ENCODE data around the gene DNASE1L1. TPM values are rescaled to one million over a fixed set of nuclear protein-coding genes. Genes with fewer than 3 reads are reported as not detected.
A peak's percentile ranks its signal among the peaks of the same experiment; 100 is the strongest.

Gene DNASE1L1
- total RNA-seq, 1 donor from 2014 or later: 15.3 TPM

DNA sequence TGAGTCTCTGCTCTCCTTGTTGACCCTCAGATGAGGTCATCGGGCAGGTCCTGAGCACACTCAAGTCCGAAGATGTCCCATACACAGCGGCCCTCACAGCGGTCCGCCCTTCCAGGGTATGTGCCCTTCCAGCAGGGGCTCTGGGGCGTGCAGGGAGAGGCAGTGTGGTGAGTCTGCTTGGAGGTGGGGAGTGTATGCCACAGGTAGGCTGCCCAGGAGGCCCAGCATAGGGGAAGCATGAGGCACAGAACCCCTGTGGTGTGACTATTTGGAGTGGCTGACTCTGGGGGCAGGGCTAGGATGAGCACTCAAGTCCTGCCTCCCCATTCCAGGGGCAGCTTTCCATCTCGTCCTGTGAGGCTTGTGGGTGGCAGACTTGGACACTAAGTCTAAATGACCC, 24.6 kb upstream of the DNASE1L1 start:
- Mint-ChIP-seq H3K9me3 (no peaks in the 10 kb centered on the region), H3K36me3 (ENCODE audit: low read depth) (peaks cover 31% of the 10 kb centered on the region), H3K4me1 (peaks cover 37% of the 10 kb centered on the region), H3K27me3 (no peaks in the 10 kb centered on the region), H3K27ac (no peak overlapping the region), H3K4me3 (no peak overlapping the region)
- ChIA-PET POLR2A (no interaction called here), CTCF (no interaction called here)
- no peak for ATAC-seq (ENCODE audit: low read depth)
- DNase-seq: no peak
- TF ChIP-seq, protein P1, sequence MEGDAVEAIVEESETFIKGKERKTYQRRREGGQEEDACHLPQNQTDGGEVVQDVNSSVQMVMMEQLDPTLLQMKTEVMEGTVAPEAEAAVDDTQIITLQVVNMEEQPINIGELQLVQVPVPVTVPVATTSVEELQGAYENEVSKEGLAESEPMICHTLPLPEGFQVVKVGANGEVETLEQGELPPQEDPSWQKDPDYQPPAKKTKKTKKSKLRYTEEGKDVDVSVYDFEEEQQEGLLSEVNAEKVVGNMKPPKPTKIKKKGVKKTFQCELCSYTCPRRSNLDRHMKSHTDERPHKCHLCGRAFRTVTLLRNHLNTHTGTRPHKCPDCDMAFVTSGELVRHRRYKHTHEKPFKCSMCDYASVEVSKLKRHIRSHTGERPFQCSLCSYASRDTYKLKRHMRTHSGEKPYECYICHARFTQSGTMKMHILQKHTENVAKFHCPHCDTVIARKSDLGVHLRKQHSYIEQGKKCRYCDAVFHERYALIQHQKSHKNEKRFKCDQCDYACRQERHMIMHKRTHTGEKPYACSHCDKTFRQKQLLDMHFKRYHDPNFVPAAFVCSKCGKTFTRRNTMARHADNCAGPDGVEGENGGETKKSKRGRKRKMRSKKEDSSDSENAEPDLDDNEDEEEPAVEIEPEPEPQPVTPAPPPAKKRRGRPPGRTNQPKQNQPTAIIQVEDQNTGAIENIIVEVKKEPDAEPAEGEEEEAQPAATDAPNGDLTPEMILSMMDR (IDR thresholded peaks at IDR 0.05): no peak
- intact Hi-C loops (cut with micrococcal nuclease): no loop called here

DNA sequence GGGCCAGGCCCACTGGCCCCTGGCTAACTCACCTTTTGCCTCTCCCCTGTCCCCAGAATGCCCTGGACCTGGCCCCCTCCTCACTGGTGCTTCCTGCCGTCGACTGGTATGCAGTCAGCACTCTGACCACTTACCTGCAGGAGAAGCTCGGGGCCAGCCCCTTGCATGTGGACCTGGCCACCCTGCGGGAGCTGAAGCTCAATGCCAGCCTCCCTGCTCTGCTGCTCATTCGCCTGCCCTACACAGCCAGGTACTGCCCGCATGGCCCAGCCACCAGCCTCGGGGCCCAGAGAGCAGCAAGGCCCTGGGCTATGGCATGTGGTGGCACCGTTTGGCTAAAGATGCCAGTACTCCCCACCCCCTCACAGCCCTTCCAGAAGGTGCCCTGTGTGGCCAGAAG, 23.2 kb upstream of the DNASE1L1 start:
- no peak for DNase-seq
- ATAC-seq (ENCODE audit: low read depth): no peak
- no peaks in the 10 kb centered on the region for H3K9me3 Mint-ChIP-seq
- intact Hi-C loops (cut with micrococcal nuclease): no loop called here
- no peaks in the 10 kb centered on the region for H3K27me3 Mint-ChIP-seq
- POLR2A ChIA-PET: no interaction called here
- TF ChIP-seq, protein P1 (IDR thresholded peaks at IDR 0.05): no peak
- CTCF ChIA-PET: no interaction called here
- no peak overlapping the region for H3K27ac Mint-ChIP-seq
- H3K4me3 Mint-ChIP-seq: no peak overlapping the region
- H3K36me3 Mint-ChIP-seq (ENCODE audit: low read depth): peaks cover 29% of the 10 kb centered on the region
- H3K4me1 Mint-ChIP-seq: peaks cover 30% of the 10 kb centered on the region

DNA sequence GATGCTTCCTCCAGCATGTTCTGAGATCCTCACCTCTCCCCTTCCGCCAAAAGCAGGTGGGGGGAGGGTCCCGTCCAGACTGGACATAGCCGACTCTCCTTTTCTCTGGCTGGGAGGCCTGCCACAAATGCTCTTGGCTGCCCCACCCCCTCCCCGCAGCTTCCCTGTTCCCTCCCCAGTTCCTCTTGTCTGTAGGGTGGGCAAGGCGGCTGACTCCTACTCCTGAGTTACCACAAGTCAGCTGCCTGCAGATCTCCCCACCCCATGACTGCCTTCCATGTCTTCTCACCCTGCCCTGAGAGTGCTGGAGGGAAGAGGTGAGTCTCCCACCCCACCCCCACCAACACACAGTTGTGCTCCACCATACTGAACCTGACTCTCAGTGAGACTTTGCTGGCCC, 22.3 kb upstream of the DNASE1L1 start:
- no peaks in the 10 kb centered on the region for H3K9me3 Mint-ChIP-seq
- intact Hi-C loops (cut with micrococcal nuclease): no loop called here
- POLR2A ChIA-PET: no interaction called here
- CTCF ChIA-PET: no interaction called here
- no peak for ATAC-seq (ENCODE audit: low read depth)
- no peak for DNase-seq
- peaks cover 28% of the 10 kb centered on the region for H3K36me3 Mint-ChIP-seq (ENCODE audit: low read depth)
- H3K4me3 Mint-ChIP-seq: peak overlapping the region; percentile 4
- no peaks in the 10 kb centered on the region for H3K27me3 Mint-ChIP-seq
- TF ChIP-seq, protein P1 (IDR thresholded peaks at IDR 0.05): no peak
- peaks cover 29% of the 10 kb centered on the region for H3K4me1 Mint-ChIP-seq
- no peak overlapping the region for H3K27ac Mint-ChIP-seq

DNA sequence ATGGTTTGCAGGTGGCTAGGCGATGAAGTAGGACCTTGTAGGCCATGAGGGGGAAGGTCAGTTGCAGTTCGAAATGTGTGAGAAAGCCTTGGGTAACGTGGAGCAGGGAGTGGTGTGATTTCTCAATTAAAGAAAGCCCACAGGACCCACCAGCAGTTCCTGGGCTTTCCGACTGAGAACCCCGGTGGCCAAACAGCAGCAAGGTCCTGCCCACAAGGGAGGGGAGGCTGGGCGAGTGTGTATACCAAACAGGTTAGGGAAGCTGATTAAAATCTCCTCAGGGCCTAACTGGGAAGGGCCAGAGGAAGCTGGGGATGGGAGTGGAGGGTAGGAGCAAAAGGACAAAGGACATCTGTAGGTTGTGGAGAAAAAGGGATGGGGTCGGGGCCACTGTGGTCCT, 21.9 kb upstream of the DNASE1L1 start:
- H3K4me3 Mint-ChIP-seq: no peak overlapping the region

DNA sequence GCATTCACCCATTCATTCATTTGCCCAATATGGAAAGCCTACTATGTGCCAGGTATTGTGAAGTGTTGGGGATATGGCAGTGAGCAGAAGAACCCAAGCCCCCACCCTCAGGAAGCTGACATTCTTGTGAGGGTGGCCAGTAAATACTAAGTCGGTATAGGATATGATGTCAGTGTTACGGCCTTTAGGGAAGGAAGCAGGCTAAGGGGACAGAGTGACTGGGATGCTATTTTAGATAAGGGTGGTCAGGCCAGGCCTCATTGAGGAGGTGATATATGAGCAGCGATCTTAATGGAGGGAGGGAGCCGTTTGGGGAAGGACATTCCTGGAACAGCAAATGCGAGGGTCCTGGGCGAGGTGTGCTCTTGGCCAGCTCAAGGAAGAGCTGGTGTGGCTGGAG, 21.4 kb upstream of the DNASE1L1 start:
- Mint-ChIP-seq H3K36me3 (ENCODE audit: low read depth) (peaks cover 22% of the 10 kb centered on the region), H3K27ac (no peak overlapping the region), H3K27me3 (no peaks in the 10 kb centered on the region), H3K4me1 (peaks cover 23% of the 10 kb centered on the region), H3K4me3 (no peak overlapping the region), H3K9me3 (no peaks in the 10 kb centered on the region)
- ChIA-PET CTCF (no interaction called here), POLR2A (interaction anchor here (0.6 kb wide), 2 partner anchors 321 to 559 kb away, joined by 3 read pairs; no protein-coding TSS in a partner anchor)
- intact Hi-C loops (cut with micrococcal nuclease): no loop called here
- ATAC-seq (ENCODE audit: low read depth) (no peak), DNase-seq (no peak)
- TF ChIP-seq, protein P1 (IDR thresholded peaks at IDR 0.05): no peak

More for the DNA sequence above, 21.9 kb upstream of the DNASE1L1 start:
- Mint-ChIP-seq H3K4me1 (peaks cover 24% of the 10 kb centered on the region), H3K27me3 (no peaks in the 10 kb centered on the region), H3K36me3 (ENCODE audit: low read depth) (peaks cover 26% of the 10 kb centered on the region), H3K27ac (no peak overlapping the region), H3K9me3 (no peaks in the 10 kb centered on the region)
- intact Hi-C loops (cut with micrococcal nuclease): no loop called here
- TF ChIP-seq, protein P1 (IDR thresholded peaks at IDR 0.05): no peak
- ChIA-PET POLR2A (interaction anchor here (0.6 kb wide), 2 partner anchors 321 to 559 kb away, joined by 3 read pairs; no protein-coding TSS in a partner anchor), CTCF (no interaction called here)
- no peak for ATAC-seq (ENCODE audit: low read depth)
- no peak for DNase-seq

Measured in activated B cell treated with CpG ODN at 0.5 μM for 24 hours (primary cell).